GM23248 (cell line): Measurements from ENCODE around the gene KASH5. TPM values are rescaled to one million over a fixed set of nuclear protein-coding genes. Genes with fewer than 3 reads are reported as not detected.

Experiments used
- DNase-seq: peaks from one replicate; pipeline ENCODE4 v3.0.0-alpha.2; 2015
- H2AFZ ChIP-seq: fragments of 200-600 bp; sonication (generic); 2 replicates; pipeline ENCODE4 v1.6.1; 2016; ENCODE audit warnings: antibody characterized with exemption
- H3F3A ChIP-seq: fragments of 200-600 bp; sonication (generic); 2 replicates; pipeline ENCODE4 v1.6.1; 2016; ENCODE audit warnings: mild to moderate bottlenecking, antibody characterized with exemption, mixed run types; ENCODE audit not compliant: insufficient read depth
- H3K27ac ChIP-seq: fragments of 200-600 bp; sonication (generic); 2 replicates; pipeline ENCODE4 v1.5.1; 2016; ENCODE audit warnings: mild to moderate bottlenecking
- H3K27me3 ChIP-seq: fragments of 200-600 bp; sonication (generic); replicated peaks from 2 replicates; pipeline ENCODE4 v1.6.1; 2016; ENCODE audit warnings: mild to moderate bottlenecking; ENCODE audit not compliant: insufficient read depth
- H3K36me3 ChIP-seq: fragments of 200-600 bp; sonication (generic); 2 replicates; pipeline ENCODE4 v1.6.1; 2016; ENCODE audit warnings: low read depth, mild to moderate bottlenecking
- H3K4me1 ChIP-seq: fragments of 200-600 bp; sonication (generic); 2 replicates; pipeline ENCODE4 v1.6.1; 2016; ENCODE audit warnings: mild to moderate bottlenecking; ENCODE audit not compliant: insufficient read depth
- H3K4me2 ChIP-seq: fragments of 200-600 bp; sonication (generic); one replicate; pipeline ENCODE4 v1.6.1; 2016; ENCODE audit warnings: mild to moderate bottlenecking; ENCODE audit not compliant: unreplicated experiment
- H3K4me3 ChIP-seq: fragments of 200-600 bp; sonication (generic); 2 replicates; pipeline ENCODE4 v1.5.1; 2016; ENCODE audit warnings: mild to moderate bottlenecking
- H3K79me2 ChIP-seq: fragments of 200-600 bp; sonication (generic); 2 replicates; pipeline ENCODE4 v1.6.1; 2016; ENCODE audit warnings: mild to moderate bottlenecking; ENCODE audit not compliant: insufficient read depth
- H3K9ac ChIP-seq: fragments of 200-600 bp; sonication (generic); 2 replicates; pipeline ENCODE4 v1.6.1; 2016; ENCODE audit warnings: mild to moderate bottlenecking
- H3K9me2 ChIP-seq: fragments of 200-600 bp; sonication (generic); 2 replicates; pipeline ENCODE4 v1.6.1; 2016; ENCODE audit warnings: mixed run types, mild to moderate bottlenecking, moderate library complexity; ENCODE audit not compliant: insufficient read depth
- H3K9me3 ChIP-seq: fragments of 200-600 bp; sonication (generic); one replicate; pipeline ENCODE4 v1.6.1; 2017; ENCODE audit warnings: low read depth
- H4K20me1 ChIP-seq: fragments of 200-600 bp; sonication (generic); 2 replicates; pipeline ENCODE4 v1.6.0; 2016; ENCODE audit not compliant: insufficient read depth
- EZH2 ChIP-seq: fragments of 200-600 bp; sonication (generic); IDR thresholded peaks from 2 replicates; pipeline ENCODE4 v1.6.1; 2018; ENCODE audit warnings: antibody characterized with exemption, mild to moderate bottlenecking; ENCODE audit not compliant: insufficient read depth, poor library complexity, severe bottlenecking
- EZH2phosphoT487 ChIP-seq: fragments of 200-600 bp; sonication (generic); IDR thresholded peaks from 2 replicates; pipeline ENCODE4 v1.6.1; 2018; ENCODE audit warnings: antibody characterized with exemption, moderate library complexity, mild to moderate bottlenecking, low read depth; ENCODE audit not compliant: insufficient read depth
- WGBS, 2 experiments: methylation state at CpG; one replicate each; pipeline ENCODE4 v1.1.6; 2015 to 2017; ENCODE audit warnings: low lambda C conversion rate in 2 of 2, low coverage in 1 of 2; ENCODE audit errors: missing lambda C conversion rate in 2 of 2; 5-methylcytosine and 5-hydroxymethylcytosine counted together
- in situ Hi-C: fragments of 300-500 bp; cut with MboI; formaldehyde crosslinking; loops from 2 replicates; pipeline ENCODE4 v1.15.0; 2020
- polyA plus RNA-seq: library from polyadenylated mRNA; unstranded; fragments of >200 nt; fragmentation: Nextera tagmentation; extraction: Ambion mirVana; gene quantifications from 2 replicates; pipeline ENCODE4 v1.2.1, GENCODE V29; 2016
- total RNA-seq: library from RNA; depleted of rRNA; stranded (reverse); fragments of >200 nt; shearing (Covaris generic); gene quantifications from 2 replicates; pipeline ENCODE4 v1.2.3, GENCODE V29; 2014

Gene KASH5
- total and polyA plus RNA-seq, 2 experiments from 2014 or later: not detected

DNA sequence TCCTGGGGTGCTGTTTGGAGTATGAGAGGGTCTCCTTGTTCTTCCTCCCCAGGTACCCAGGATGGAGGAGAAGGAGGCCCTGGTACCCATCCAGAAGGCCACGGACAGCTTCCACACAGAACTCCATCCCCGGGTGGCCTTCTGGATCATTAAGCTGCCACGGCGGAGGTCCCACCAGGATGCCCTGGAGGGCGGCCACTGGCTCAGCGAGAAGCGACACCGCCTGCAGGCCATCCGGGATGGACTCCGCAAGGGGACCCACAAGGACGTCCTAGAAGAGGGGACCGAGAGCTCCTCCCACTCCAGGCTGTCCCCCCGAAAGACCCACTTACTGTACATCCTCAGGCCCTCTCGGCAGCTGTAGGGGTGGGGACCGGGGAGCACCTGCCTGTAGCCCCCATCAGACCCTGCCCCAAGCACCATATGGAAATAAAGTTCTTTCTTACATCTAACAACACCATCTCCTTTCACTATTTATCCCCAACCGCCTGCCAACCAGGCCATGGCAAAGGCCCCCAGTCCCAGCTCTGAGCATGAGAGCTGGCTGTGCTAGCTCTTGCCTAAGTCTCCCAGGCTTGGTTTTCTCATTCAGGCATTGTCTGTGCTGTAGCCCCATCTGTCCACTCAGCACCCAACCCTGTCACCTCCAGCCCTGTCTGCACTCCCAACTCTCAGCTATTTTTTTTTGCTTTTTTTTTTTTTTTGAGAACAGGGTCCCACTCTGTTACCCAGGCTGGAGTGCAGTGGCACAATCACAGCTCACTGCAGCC is 13.2 kb upstream of the KASH5 start:
- in situ Hi-C loops: no loop called here
- no peaks in the 10 kb centered on the region for H3K36me3 ChIP-seq
- H3K27ac ChIP-seq: no peak overlapping the region
- H3F3A ChIP-seq: no peaks in the 10 kb centered on the region
- H2AFZ ChIP-seq: no peak overlapping the region
- DNase-seq: no peak
- no peak overlapping the region for H3K4me2 ChIP-seq
- H3K4me3 ChIP-seq: no peak overlapping the region
- H3K9ac ChIP-seq: no peak overlapping the region
- H4K20me1 ChIP-seq: no peaks in the 10 kb centered on the region
- H3K79me2 ChIP-seq: no peaks in the 10 kb centered on the region
- 71% methylated on average over 15 to 16 of the region's 16 CpGs for whole genome bisulfite sequencing, 2 experiments
- no peak for TF ChIP-seq EZH2phosphoT487
- TF ChIP-seq EZH2: no peak
- no peaks in the 10 kb centered on the region; the same call in none of the 2 replicates for H3K27me3 ChIP-seq
- H3K9me3 ChIP-seq: no peaks in the 10 kb centered on the region
- H3K9me2 ChIP-seq: no peaks in the 10 kb centered on the region
- no peaks in the 10 kb centered on the region for H3K4me1 ChIP-seq

DNA sequence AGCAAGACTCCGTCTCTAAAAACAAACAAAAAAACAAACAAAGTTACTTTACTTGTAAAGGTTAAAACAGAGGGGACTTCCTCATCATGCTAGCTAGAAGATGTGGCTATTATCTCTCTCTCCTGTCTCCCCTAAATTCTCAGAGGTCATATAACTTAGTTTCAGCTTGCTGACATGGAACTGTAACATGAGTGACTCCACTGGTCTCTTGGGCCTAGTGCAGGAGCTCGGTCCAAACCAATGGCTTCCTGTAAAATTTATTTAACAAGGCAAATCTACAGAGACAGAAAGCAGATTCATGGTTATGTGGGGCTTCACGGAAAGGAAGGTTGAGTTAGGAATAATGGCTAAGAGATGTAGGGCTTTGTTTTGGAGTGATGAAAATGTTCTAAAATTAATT is 9.5 kb upstream of the KASH5 start:
- Histone ChIP-seq H3K27ac (no peak overlapping the region), H3K79me2 (no peaks in the 10 kb centered on the region), H3K27me3 (no peaks in the 10 kb centered on the region; the same call in none of the 2 replicates), H3K36me3 (no peaks in the 10 kb centered on the region), H3K4me2 (no peak overlapping the region), H2AFZ (no peak overlapping the region; the same call in 1 of the 2 replicates), H3F3A (no peaks in the 10 kb centered on the region), H3K4me3 (no peak overlapping the region), H4K20me1 (no peaks in the 10 kb centered on the region), H3K9me2 (no peaks in the 10 kb centered on the region), H3K9me3 (no peaks in the 10 kb centered on the region), H3K9ac (no peak overlapping the region), H3K4me1 (no peaks in the 10 kb centered on the region)
- in situ Hi-C loops: no loop called here
- TF ChIP-seq EZH2phosphoT487 (no peak), EZH2 (no peak)
- no peak for DNase-seq
- 62 to 68% methylated on average over 3 of the region's 3 CpGs for whole genome bisulfite sequencing, 2 experiments

DNA sequence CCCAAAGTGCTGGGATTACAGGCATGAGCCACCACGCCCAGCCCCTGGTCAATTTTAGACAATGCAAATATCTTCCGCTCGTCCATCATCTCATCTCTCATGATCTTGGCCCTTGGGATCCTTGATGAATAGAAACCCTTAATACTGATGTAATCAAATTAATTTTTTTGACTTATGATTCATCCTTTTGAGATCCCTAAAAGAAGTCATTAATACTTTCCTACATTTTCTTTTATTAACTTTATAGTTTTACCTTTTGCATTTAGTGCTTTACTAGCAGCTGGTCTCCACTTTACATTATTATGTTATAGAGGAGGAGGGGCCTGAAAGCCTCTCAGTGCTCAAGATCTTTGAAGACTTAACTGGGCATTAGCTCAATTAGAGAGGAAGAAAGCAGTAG is 7.7 kb upstream of the KASH5 start:
- H3K79me2 ChIP-seq: no peaks in the 10 kb centered on the region
- H3K4me2 ChIP-seq: no peak overlapping the region
- no peaks in the 10 kb centered on the region for H3K9me2 ChIP-seq
- in situ Hi-C loops: no loop called here
- H4K20me1 ChIP-seq: no peaks in the 10 kb centered on the region
- H3K9me3 ChIP-seq: no peaks in the 10 kb centered on the region
- TF ChIP-seq EZH2phosphoT487: no peak
- TF ChIP-seq EZH2: no peak
- no peaks in the 10 kb centered on the region for H3K4me1 ChIP-seq
- H2AFZ ChIP-seq: no peak overlapping the region
- WGBS, 2 experiments: 63 to 72% methylated on average over 3 of the region's 3 CpGs
- H3K36me3 ChIP-seq: no peaks in the 10 kb centered on the region
- no peak overlapping the region for H3K27ac ChIP-seq
- H3K9ac ChIP-seq: no peak overlapping the region
- no peak overlapping the region for H3K4me3 ChIP-seq
- H3K27me3 ChIP-seq: no peaks in the 10 kb centered on the region; the same call in 1 of the 2 replicates
- no peak for DNase-seq
- no peaks in the 10 kb centered on the region for H3F3A ChIP-seq

DNA sequence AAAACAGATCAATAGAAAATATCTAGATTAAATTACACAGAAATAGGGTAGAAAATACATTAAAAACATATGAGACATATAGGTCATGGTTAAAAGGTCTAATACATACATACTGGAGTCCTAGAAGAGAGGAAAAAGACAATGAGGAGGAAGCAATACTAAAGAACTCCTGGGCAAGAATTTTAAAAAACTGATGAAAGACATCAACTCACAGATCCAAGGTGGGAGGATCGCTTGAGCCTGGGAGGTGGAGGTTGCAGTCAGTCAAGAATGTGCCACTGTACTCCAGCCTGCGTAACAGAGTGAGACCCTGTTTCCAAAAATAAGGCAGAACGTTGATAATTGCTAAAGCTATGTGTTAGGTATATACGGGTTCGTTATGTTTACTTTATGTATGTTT is 5.4 kb upstream of the KASH5 start:
- Histone ChIP-seq H3K4me1 (no peaks in the 10 kb centered on the region), H3K36me3 (no peaks in the 10 kb centered on the region), H4K20me1 (no peaks in the 10 kb centered on the region), H3K9me3 (no peaks in the 10 kb centered on the region), H3K4me2 (no peak overlapping the region), H3F3A (no peaks in the 10 kb centered on the region), H3K4me3 (no peak overlapping the region), H3K9ac (no peak overlapping the region), H3K27ac (no peak overlapping the region), H3K27me3 (no peaks in the 10 kb centered on the region; the same call in 1 of the 2 replicates), H2AFZ (no peak overlapping the region), H3K9me2 (no peaks in the 10 kb centered on the region), H3K79me2 (no peaks in the 10 kb centered on the region)
- 55 to 62% methylated on average over 5 of the region's 5 CpGs for WGBS, 2 experiments
- DNase-seq: no peak
- in situ Hi-C loops: no loop called here
- TF ChIP-seq EZH2phosphoT487 (no peak), EZH2 (no peak)
